Measurements from ENCODE around the gene JAKMIP2. TPM values are rescaled to one million over a fixed set of nuclear protein-coding genes. Genes with fewer than 3 reads are reported as not detected.

JAKMIP2 gene
- total RNA-seq (2014; rRNA removed; shearing (Covaris generic)): 2.5 and 2.6 TPM in 2 replicates

GRCh38 chr5:147782110-147783028, at the start of gene JAKMIP2:
JAKMIP2 (minus strand) TSS chr5:147782728; CDS start chr5:147671806, 110,922 bp downstream.

GRCh38 chr5:147831465-147831864, 48.9 kb upstream of the JAKMIP2 start, which contains the start of gene SPINK1:
SPINK1 (minus strand) TSS chr5:147831671; CDS start chr5:147831577, 94 bp downstream.

Other genes with a start within 250 kb of the JAKMIP2 start
- not detected in 2 replicates for gene SPINK1, start 48.9 kb upstream of the JAKMIP2 start, total RNA-seq (2014; rRNA removed; shearing (Covaris generic))
- not detected in 2 replicates for gene SCGB3A2, start 96.0 kb upstream of the JAKMIP2 start, total RNA-seq (2014; rRNA removed; shearing (Covaris generic))
- 0.60 TPM in 1 of 2 replicates, not detected in the other for gene C5orf46, start 123.8 kb upstream of the JAKMIP2 start, total RNA-seq (2014; rRNA removed; shearing (Covaris generic))

Measured in A375 (cell line).